Measurements from ENCODE around the gene CDT1. TPM values are rescaled to one million over a fixed set of nuclear protein-coding genes. Genes with fewer than 3 reads are reported as not detected.

Gene CDT1
- total RNA-seq, 4 donors from 2014 or later = 2.9 to 14.7 (median 7.9) TPM

DNA sequence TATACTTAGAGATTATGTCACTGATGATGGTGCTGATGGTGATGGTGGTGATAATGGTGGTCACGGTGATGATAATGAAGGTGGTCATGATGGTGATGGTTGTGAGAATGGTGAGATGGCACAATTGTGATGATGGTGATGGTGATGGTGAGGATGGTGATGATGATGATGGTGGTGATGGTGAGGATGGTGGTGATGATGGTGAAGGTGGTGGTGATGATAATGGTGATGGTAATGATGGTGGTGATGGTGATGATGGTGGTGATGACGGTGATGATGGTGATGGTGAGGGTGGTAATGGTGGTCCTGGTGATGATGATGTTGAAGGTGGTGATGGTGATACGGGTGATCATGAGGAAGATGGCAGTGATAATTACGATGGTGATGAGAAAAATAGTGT, 5.5 kb upstream of the CDT1 start:
- 94% methylated on average over 4 of the region's 4 CpGs for WGBS, 2 donors
- DNase-seq (ENCODE audit: low spot score in 2 of 2) = no peak
- no peak for TF ChIP-seq POLR2A (IDR thresholded peaks at IDR 0.05)
- TF ChIP-seq, protein P1, sequence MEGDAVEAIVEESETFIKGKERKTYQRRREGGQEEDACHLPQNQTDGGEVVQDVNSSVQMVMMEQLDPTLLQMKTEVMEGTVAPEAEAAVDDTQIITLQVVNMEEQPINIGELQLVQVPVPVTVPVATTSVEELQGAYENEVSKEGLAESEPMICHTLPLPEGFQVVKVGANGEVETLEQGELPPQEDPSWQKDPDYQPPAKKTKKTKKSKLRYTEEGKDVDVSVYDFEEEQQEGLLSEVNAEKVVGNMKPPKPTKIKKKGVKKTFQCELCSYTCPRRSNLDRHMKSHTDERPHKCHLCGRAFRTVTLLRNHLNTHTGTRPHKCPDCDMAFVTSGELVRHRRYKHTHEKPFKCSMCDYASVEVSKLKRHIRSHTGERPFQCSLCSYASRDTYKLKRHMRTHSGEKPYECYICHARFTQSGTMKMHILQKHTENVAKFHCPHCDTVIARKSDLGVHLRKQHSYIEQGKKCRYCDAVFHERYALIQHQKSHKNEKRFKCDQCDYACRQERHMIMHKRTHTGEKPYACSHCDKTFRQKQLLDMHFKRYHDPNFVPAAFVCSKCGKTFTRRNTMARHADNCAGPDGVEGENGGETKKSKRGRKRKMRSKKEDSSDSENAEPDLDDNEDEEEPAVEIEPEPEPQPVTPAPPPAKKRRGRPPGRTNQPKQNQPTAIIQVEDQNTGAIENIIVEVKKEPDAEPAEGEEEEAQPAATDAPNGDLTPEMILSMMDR (IDR thresholded peaks at IDR 0.05) = peak in 1 of 3 donors; percentile 12
- H3K4me3 ChIP-seq (ENCODE audit: low read depth, poor library complexity, severe bottlenecking) = no peak overlapping the region
- intact Hi-C loops (cut with DNase I; ENCODE audit: low total_unique reads) = no loop called here

DNA sequence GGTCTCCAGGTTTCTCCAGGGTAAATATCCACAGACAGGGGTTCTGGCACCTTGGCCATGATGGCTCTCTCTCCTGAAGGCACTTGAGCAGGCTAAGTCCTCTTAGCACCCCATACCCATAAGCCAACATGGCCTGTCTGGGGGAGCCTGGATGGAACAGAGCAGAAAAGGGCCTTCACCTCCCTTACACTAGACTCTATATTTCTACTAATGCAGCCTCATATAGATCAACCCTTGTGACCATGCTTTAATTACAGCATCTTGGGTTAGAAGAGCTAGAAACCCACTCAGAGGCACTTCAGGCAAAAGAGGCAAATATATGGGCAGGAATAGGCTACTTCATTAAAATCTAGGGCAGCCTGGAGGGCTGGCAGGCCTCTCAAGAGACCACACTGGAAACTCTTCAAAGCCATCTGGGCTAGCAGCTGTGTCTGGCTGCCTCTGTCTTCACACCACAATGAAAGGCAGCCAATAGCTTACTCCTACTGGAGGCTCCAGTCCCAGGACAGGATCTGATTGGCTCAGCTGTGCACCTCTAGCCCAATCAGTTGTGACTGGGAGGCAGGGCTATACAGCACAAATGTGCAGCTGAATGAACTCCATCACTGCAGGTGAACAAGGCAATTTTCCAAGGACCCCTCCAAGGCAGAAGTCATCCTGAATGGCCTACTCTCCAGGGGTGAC, 4.7 kb upstream of the CDT1 start:
- intact Hi-C loops (cut with DNase I; ENCODE audit: low total_unique reads) = no loop called here
- no peak overlapping the region for H3K4me3 ChIP-seq (ENCODE audit: low read depth, poor library complexity, severe bottlenecking)
- no peak for DNase-seq (ENCODE audit: low spot score in 2 of 2)
- TF ChIP-seq POLR2A (IDR thresholded peaks at IDR 0.05) = no peak
- TF ChIP-seq, protein P1 (IDR thresholded peaks at IDR 0.05) = no peak

DNA sequence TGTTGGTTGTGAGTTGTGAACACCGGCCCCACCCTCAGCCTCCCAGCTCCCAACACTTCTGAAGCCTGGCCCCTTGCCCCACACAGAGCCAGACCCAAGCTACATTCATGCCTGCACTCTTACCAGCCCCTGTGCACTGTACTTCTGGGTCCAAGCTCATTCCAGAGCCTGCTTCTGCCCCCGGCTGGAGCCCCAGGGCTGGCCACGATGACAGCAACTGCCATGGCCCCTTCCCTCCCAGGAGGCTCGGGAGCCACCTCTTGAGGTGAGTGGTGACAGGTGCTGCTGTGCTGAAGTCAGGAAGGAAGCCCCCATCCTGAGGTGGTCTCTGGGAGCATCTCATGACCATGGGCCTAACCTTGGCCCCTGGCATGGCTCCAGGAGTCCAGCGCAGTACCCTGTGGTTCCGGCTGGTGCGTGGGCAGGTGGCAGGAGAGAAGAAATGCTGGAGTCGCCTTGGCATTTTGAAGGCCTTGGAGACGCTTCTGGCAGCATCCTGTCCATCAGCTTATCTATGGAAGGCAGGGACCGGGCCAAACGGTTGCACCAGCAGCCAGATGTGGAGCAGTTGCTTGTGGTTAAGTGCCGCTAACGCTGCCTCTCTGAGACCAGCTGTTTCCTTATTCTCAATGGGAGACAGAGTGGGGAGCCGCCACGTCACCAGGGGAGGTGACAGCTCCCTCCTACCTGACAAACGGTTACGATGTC, 3.9 kb upstream of the CDT1 start:
- TF ChIP-seq POLR2A (IDR thresholded peaks at IDR 0.05) = no peak
- TF ChIP-seq, protein P1 (IDR thresholded peaks at IDR 0.05) = no peak
- intact Hi-C loops (cut with DNase I; ENCODE audit: low total_unique reads) = no loop called here
- DNase-seq (ENCODE audit: low spot score in 2 of 2) = no peak
- WGBS, 2 donors = 86 to 91% methylated on average over 14 to 16 of the region's 17 CpGs
- no peak overlapping the region for H3K4me3 ChIP-seq (ENCODE audit: low read depth, poor library complexity, severe bottlenecking)

DNA sequence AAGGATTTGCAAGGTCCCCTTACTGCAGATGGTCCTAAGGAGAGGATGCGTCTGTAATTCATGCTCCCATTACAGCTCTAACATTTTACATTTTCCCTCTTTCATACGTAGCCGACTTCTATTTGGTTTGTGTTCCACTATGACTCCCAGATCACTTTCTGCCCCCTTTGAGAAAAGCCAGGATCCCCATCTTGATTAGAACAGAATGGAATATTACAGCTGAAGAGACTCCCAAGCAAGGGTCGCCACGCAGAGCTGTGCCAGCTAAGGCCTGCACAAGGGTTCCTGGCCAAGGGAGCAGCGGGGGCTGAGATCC, 3.4 kb upstream of the CDT1 start:
- WGBS, 2 donors = 88 to 93% methylated on average over 6 of the region's 6 CpGs
- intact Hi-C loops (cut with DNase I; ENCODE audit: low total_unique reads) = no loop called here
- H3K4me3 ChIP-seq (ENCODE audit: low read depth, poor library complexity, severe bottlenecking) = no peak overlapping the region
- TF ChIP-seq POLR2A (IDR thresholded peaks at IDR 0.05) = no peak
- TF ChIP-seq, protein P1 (IDR thresholded peaks at IDR 0.05) = no peak
- no peak for DNase-seq (ENCODE audit: low spot score in 2 of 2)

DNA sequence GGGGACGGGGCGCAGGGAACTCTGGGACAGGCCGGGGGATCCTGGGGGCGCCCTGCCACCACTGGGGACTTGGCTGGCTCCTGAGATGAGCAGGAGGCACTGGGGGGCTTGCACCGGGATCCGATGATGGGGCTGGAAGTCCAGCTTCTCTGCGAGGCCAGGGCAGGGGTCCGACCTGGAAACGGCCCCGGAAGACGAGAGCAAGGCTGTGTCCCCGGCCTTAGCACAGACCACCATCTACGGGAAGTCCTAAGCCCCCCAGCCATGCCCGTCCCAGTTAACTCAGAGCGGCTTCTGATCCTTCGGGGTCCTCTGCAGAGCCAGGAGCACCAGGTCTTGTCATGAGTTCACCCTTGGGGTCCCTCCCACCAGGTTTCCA, 573 bp downstream of the CDT1 start:
- H3K4me3 ChIP-seq (ENCODE audit: low read depth, poor library complexity, severe bottlenecking) = no peak overlapping the region
- DNase-seq (ENCODE audit: low spot score in 2 of 2) = no peak
- TF ChIP-seq POLR2A (IDR thresholded peaks at IDR 0.05) = no peak
- TF ChIP-seq, protein P1 (IDR thresholded peaks at IDR 0.05) = no peak
- intact Hi-C loops (cut with DNase I; ENCODE audit: low total_unique reads) = no loop called here
- 0 to 6% methylated on average over 11 to 12 of the region's 16 CpGs for WGBS, 2 donors
